OCI-LY1 (cell line): ENCODE data around the gene HGFAC.

Source experiments
- CTCF ChIP-seq: fragments of 200-600 bp; sonication (generic), shearing (Covaris generic); IDR thresholded peaks from 2 replicates; pipeline ENCODE4 v1.5.1; 2017; ENCODE audit warnings: mild to moderate bottlenecking, antibody characterized with exemption, low read length, moderate library complexity, mixed read lengths
- EZH2 ChIP-seq: fragments of 200-600 bp; sonication (generic), shearing (Covaris generic); IDR thresholded peaks from 2 replicates; pipeline ENCODE4 v1.8.0; 2017; ENCODE audit warnings: borderline replicate concordance, mixed run types, mild to moderate bottlenecking, antibody characterized with exemption, low read length, moderate library complexity, mixed read lengths

- no peak for TF ChIP-seq CTCF
- no peak for TF ChIP-seq EZH2
Observed at GRCh38 chr4:3412257-3413020, 29.3 kb upstream of the HGFAC start.
